Panc1 (cell line): ENCODE data around the gene WDR48.

Experiments
- CTCF ChIP-seq: fragments of 450-650 bp; IDR thresholded peaks from 2 replicates; pipeline ENCODE4 v1.5.1; 2017; ENCODE audit warnings: mild to moderate bottlenecking
- POLR2AphosphoS5 ChIP-seq: IDR thresholded peaks from 2 replicates; pipeline ENCODE4 v1.6.1; 2012; ENCODE audit warnings: mild to moderate bottlenecking, low read depth, low read length, moderate library complexity
- SIN3A ChIP-seq: IDR thresholded peaks from 2 replicates; pipeline ENCODE4 v1.6.1; 2012; ENCODE audit warnings: low read depth, mild to moderate bottlenecking, low read length, moderate library complexity, borderline replicate concordance; ENCODE audit not compliant: insufficient read depth

DNA sequence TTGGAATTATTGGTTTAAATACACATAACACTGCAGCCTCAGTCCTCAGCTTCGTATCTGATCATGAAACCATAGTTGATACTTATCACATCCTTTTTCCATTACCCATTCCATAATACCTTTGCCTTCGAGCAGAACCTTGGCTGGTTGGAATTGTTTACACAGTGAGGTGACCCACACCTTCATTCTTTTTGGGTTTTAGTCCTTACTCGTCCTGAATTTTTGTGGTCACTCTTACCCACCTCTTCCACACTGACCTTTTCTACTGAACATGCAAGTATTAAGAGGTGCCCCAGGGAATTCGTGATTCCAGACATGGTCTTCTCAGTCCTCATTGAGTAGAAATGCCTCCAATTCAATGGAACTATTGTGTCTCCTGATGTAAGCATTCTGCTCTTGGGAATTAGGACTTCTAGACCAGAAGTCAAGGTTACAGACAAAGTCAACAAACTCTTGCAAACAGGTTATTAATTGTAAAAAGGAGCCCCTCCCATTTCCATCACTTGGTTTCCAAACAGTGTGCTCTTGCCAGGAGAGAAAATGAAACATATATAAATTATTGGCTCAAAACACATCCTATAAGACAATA, 37.8 kb upstream of the WDR48 start:
- TF ChIP-seq CTCF = no peak
- no peak for TF ChIP-seq POLR2AphosphoS5
- no peak for TF ChIP-seq SIN3A
